ENCODE results near the gene CALR. TPM values are rescaled to one million over a fixed set of nuclear protein-coding genes. Genes with fewer than 3 reads are reported as not detected.

The CALR gene
- total and polyA plus RNA-seq, 7 donors, result 70.3 to 717 (median 187) TPM

- Histone ChIP-seq H3K27me3 (no peaks in the 10 kb centered on the region), H3K36me3 (peaks cover 28 to 46% (median 34%) of the 10 kb centered on the region in 4 donors), H3K27ac (peak overlapping the region; percentile 95 to 98 (median 96)), H3K9me3 (no peaks in the 10 kb centered on the region), H3K4me3 (peak overlapping the region; percentile 69 to 100 (median 95)), H3K4me1 (peaks cover 0 to 57% (median 35%) of the 10 kb centered on the region in 4 donors)
- TF ChIP-seq CTCF (IDR thresholded peaks at IDR 0.05) (peak in 3 of 4 experiments; percentile 23 to 40 (median 38)), EP300 (IDR thresholded peaks at IDR 0.05) (no peak)
- DNase-seq, result peak; percentile 78
- 0% methylated on average over 54 of the region's 54 CpGs for WGBS, 2 donors
- intact Hi-C loops (cut with DNase I), result no loop called here
These were observed 581 bp downstream of the CALR start for GRCh38 chr19:12938779-12939601.

- Histone ChIP-seq H3K27ac (peak overlapping the region; percentile 40 to 98 (median 96)), H3K4me3 (peak overlapping the region in 2 of 4 donors; percentile 69 to 100), H3K36me3 (peaks cover 31 to 54% (median 39%) of the 10 kb centered on the region in 4 donors), H3K4me1 (peaks cover 0 to 57% (median 34%) of the 10 kb centered on the region in 4 donors), H3K9me3 (no peaks in the 10 kb centered on the region), H3K27me3 (no peaks in the 10 kb centered on the region)
- no peak for TF ChIP-seq CTCF (IDR thresholded peaks at IDR 0.05)
- no peak for TF ChIP-seq POLR2AphosphoS5 (IDR thresholded peaks at IDR 0.05)
- no peak for TF ChIP-seq EP300 (IDR thresholded peaks at IDR 0.05)
- no peak for TF ChIP-seq POLR2A (IDR thresholded peaks at IDR 0.05)
- 62 to 68% methylated on average over 10 of the region's 10 CpGs for WGBS, 2 donors
- no peak for DNase-seq
- intact Hi-C loops (cut with DNase I), result no loop called here
These were observed 1.6 kb downstream of the CALR start for GRCh38 chr19:12939975-12940423.

- Histone ChIP-seq H3K27ac (peak overlapping the region in 3 of 4 donors; percentile 40 to 98 (median 96)), H3K36me3 (peaks cover 31 to 54% (median 39%) of the 10 kb centered on the region in 4 donors), H3K9me3 (no peaks in the 10 kb centered on the region), H3K4me3 (no peak overlapping the region), H3K4me1 (peaks cover 0 to 61% (median 34%) of the 10 kb centered on the region in 4 donors), H3K27me3 (no peaks in the 10 kb centered on the region)
- no peak for TF ChIP-seq POLR2AphosphoS5 (IDR thresholded peaks at IDR 0.05)
- TF ChIP-seq EP300 (IDR thresholded peaks at IDR 0.05), result no peak
- no peak for TF ChIP-seq CTCF (IDR thresholded peaks at IDR 0.05)
- TF ChIP-seq POLR2A (IDR thresholded peaks at IDR 0.05), result no peak
- WGBS, 2 donors, result 85 to 89% methylated on average over 2 of the region's 2 CpGs
- intact Hi-C loops (cut with DNase I), result no loop called here
- no peak for DNase-seq
These were observed 2.5 kb downstream of the CALR start for GRCh38 chr19:12940897-12941296.

GRCh38 chr19:12943437-12944044 lies 5.1 kb downstream of the CALR start:
- intact Hi-C loops (cut with DNase I), result no loop called here
- 81 to 84% methylated on average over 18 of the region's 18 CpGs for WGBS, 2 donors
- peak overlapping the region in 3 of 4 donors; percentile 9 to 99 (median 35) for H3K27ac ChIP-seq
- H3K4me1 ChIP-seq, result peaks cover 0 to 69% (median 40%) of the 10 kb centered on the region in 4 donors
- no peak for DNase-seq
- H3K27me3 ChIP-seq, result no peaks in the 10 kb centered on the region
- H3K36me3 ChIP-seq, result peaks cover 41 to 65% (median 47%) of the 10 kb centered on the region in 4 donors
- no peak for TF ChIP-seq POLR2AphosphoS5 (IDR thresholded peaks at IDR 0.05)
- no peak for TF ChIP-seq POLR2A (IDR thresholded peaks at IDR 0.05)
- no peaks in the 10 kb centered on the region for H3K9me3 ChIP-seq
- H3K4me3 ChIP-seq, result no peak overlapping the region

GRCh38 chr19:12944104-12944674 lies 5.8 kb downstream of the CALR start:
- WGBS, 2 donors, result 60 to 74% methylated on average over 2 of the region's 2 CpGs
- Histone ChIP-seq H3K27ac (peak overlapping the region in 3 of 4 donors; percentile 93 to 99 (median 95)), H3K4me1 (peaks cover 0 to 66% (median 40%) of the 10 kb centered on the region in 4 donors), H3K27me3 (no peaks in the 10 kb centered on the region), H3K36me3 (peaks cover 47 to 72% (median 54%) of the 10 kb centered on the region in 4 donors), H3K9me3 (no peaks in the 10 kb centered on the region), H3K4me3 (no peak overlapping the region)
- intact Hi-C loops (cut with DNase I), result no loop called here
- TF ChIP-seq EP300 (IDR thresholded peaks at IDR 0.05) (no peak), POLR2AphosphoS5 (IDR thresholded peaks at IDR 0.05) (no peak), POLR2A (IDR thresholded peaks at IDR 0.05) (no peak), CTCF (IDR thresholded peaks at IDR 0.05) (no peak)
- no peak for DNase-seq
